ENCODE data around the gene SFN.

DNA sequence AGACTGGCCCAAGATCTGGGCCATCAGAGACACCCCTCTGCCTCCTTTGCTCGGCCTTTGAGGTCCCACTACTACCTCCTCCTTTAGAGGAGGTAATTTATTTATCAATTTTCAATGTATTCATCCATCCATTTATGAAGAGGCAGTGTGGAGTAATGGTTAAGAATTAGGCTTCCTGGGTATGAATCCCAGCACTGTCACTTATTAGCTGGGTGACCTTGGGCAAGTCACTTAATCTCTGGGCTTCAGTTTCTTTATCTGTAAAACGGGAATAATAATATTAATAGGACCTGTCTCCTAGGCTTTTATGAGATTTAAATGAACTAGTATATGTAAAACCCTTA is 49.2 kb downstream of the SFN start:
- no peak for TF ChIP-seq CTCF (IDR thresholded peaks at IDR 0.05)
- TF ChIP-seq POLR2A (IDR thresholded peaks at IDR 0.05): no peak

Data from lower leg skin (tissue), 3 donors.